ENCODE data around the gene ITPR3. TPM values are rescaled to one million over a fixed set of nuclear protein-coding genes. Genes with fewer than 3 reads are reported as not detected.

Gene ITPR3
- total and polyA plus RNA-seq, 2 experiments from 2014 or later = 4.9 to 10.4 TPM

GRCh38 chr6:33577106-33577535, 44.0 kb upstream of the ITPR3 start:
- Histone ChIP-seq H3K36me3 (ENCODE audit: low read depth) (peaks cover 3% of the 10 kb centered on the region; the same call in 1 of the 2 replicates), H3K27ac (no peak overlapping the region), H4K20me1 (ENCODE audit: insufficient read depth) (no peaks in the 10 kb centered on the region), H3K27me3 (replicated peaks; ENCODE audit: insufficient read depth) (no peaks in the 10 kb centered on the region), H3K9me3 (ENCODE audit: low read depth) (no peaks in the 10 kb centered on the region), H3K4me3 (no peak overlapping the region), H3F3A (ENCODE audit: insufficient read depth) (peaks cover 4% of the 10 kb centered on the region; the same call in 1 of the 2 replicates), H3K9me2 (ENCODE audit: insufficient read depth) (no peaks in the 10 kb centered on the region), H3K79me2 (ENCODE audit: insufficient read depth) (peaks cover 31% of the 10 kb centered on the region), H2AFZ (no peak overlapping the region), H3K4me2 (ENCODE audit: unreplicated experiment) (no peak overlapping the region), H3K9ac (no peak overlapping the region), H3K4me1 (ENCODE audit: insufficient read depth) (peaks cover 12% of the 10 kb centered on the region)
- DNase-seq = no peak
- TF ChIP-seq EZH2phosphoT487 (IDR thresholded peaks at IDR 0.05; ENCODE audit: insufficient read depth, low read depth) (no peak), EZH2 (IDR thresholded peaks at IDR 0.05; ENCODE audit: insufficient read depth, poor library complexity, severe bottlenecking) (no peak)
- in situ Hi-C loops (cut with MboI) = loop anchor here (25.0 kb wide), 1 partner anchor 460 kb away; no protein-coding TSS in a partner anchor
- WGBS, 2 experiments (ENCODE audit: low coverage in 1 of 2, low lambda C conversion rate in 2 of 2, missing lambda C conversion rate in 2 of 2) = 67 to 83% methylated on average over 8 to 9 of the region's 9 CpGs

GRCh38 chr6:33577718-33578117, 43.4 kb upstream of the ITPR3 start:
- no peak overlapping the region for H3K27ac ChIP-seq
- no peak overlapping the region for H2AFZ ChIP-seq
- H3F3A ChIP-seq (ENCODE audit: insufficient read depth) = peaks cover 4% of the 10 kb centered on the region; the same call in 1 of the 2 replicates
- 86 to 94% methylated on average over 5 to 6 of the region's 6 CpGs for WGBS, 2 experiments (ENCODE audit: low coverage in 1 of 2, low lambda C conversion rate in 2 of 2, missing lambda C conversion rate in 2 of 2)
- peaks cover 3% of the 10 kb centered on the region; the same call in 1 of the 2 replicates for H3K36me3 ChIP-seq (ENCODE audit: low read depth)
- no peaks in the 10 kb centered on the region for H4K20me1 ChIP-seq (ENCODE audit: insufficient read depth)
- H3K4me2 ChIP-seq (ENCODE audit: unreplicated experiment) = no peak overlapping the region
- no peak overlapping the region for H3K4me3 ChIP-seq
- in situ Hi-C loops (cut with MboI) = loop anchor here (25.0 kb wide), 1 partner anchor 460 kb away; no protein-coding TSS in a partner anchor
- H3K4me1 ChIP-seq (ENCODE audit: insufficient read depth) = peaks cover 12% of the 10 kb centered on the region
- TF ChIP-seq EZH2 (IDR thresholded peaks at IDR 0.05; ENCODE audit: insufficient read depth, poor library complexity, severe bottlenecking) = no peak
- no peak for TF ChIP-seq EZH2phosphoT487 (IDR thresholded peaks at IDR 0.05; ENCODE audit: insufficient read depth, low read depth)
- H3K27me3 ChIP-seq (replicated peaks; ENCODE audit: insufficient read depth) = no peaks in the 10 kb centered on the region
- no peak for DNase-seq
- no peak overlapping the region for H3K9ac ChIP-seq
- H3K79me2 ChIP-seq (ENCODE audit: insufficient read depth) = peaks cover 31% of the 10 kb centered on the region
- no peaks in the 10 kb centered on the region for H3K9me3 ChIP-seq (ENCODE audit: low read depth)
- H3K9me2 ChIP-seq (ENCODE audit: insufficient read depth) = no peaks in the 10 kb centered on the region

- no peak for DNase-seq
- Histone ChIP-seq H3K4me3 (peak overlapping the region; percentile 96; the same call in 1 of the 2 replicates), H3K4me1 (ENCODE audit: insufficient read depth) (peaks cover 12% of the 10 kb centered on the region), H3K27ac (no peak overlapping the region), H3K4me2 (ENCODE audit: unreplicated experiment) (peak overlapping the region; percentile 77), H3K79me2 (ENCODE audit: insufficient read depth) (peaks cover 31% of the 10 kb centered on the region), H2AFZ (no peak overlapping the region), H3K9me2 (ENCODE audit: insufficient read depth) (no peaks in the 10 kb centered on the region), H3K27me3 (replicated peaks; ENCODE audit: insufficient read depth) (no peaks in the 10 kb centered on the region), H4K20me1 (ENCODE audit: insufficient read depth) (no peaks in the 10 kb centered on the region), H3F3A (ENCODE audit: insufficient read depth) (peaks cover 4% of the 10 kb centered on the region; the same call in 1 of the 2 replicates), H3K36me3 (ENCODE audit: low read depth) (peaks cover 3% of the 10 kb centered on the region; the same call in 1 of the 2 replicates), H3K9ac (no peak overlapping the region), H3K9me3 (ENCODE audit: low read depth) (no peaks in the 10 kb centered on the region)
- TF ChIP-seq EZH2phosphoT487 (IDR thresholded peaks at IDR 0.05; ENCODE audit: insufficient read depth, low read depth) (no peak), EZH2 (IDR thresholded peaks at IDR 0.05; ENCODE audit: insufficient read depth, poor library complexity, severe bottlenecking) (no peak)
- in situ Hi-C loops (cut with MboI) = loop anchor here (25.0 kb wide), 1 partner anchor 459 kb away; no protein-coding TSS in a partner anchor
- 96 to 98% methylated on average over 7 of the region's 7 CpGs for WGBS, 2 experiments (ENCODE audit: low coverage in 1 of 2, low lambda C conversion rate in 2 of 2, missing lambda C conversion rate in 2 of 2)
These were observed 43.0 kb upstream of the ITPR3 start for GRCh38 chr6:33578164-33578563.

- DNase-seq = no peak
- peaks cover 3% of the 10 kb centered on the region; the same call in 1 of the 2 replicates for H3K36me3 ChIP-seq (ENCODE audit: low read depth)
- no peaks in the 10 kb centered on the region for H3K9me2 ChIP-seq (ENCODE audit: insufficient read depth)
- no peaks in the 10 kb centered on the region for H4K20me1 ChIP-seq (ENCODE audit: insufficient read depth)
- H3K4me1 ChIP-seq (ENCODE audit: insufficient read depth) = peaks cover 12% of the 10 kb centered on the region
- H3K4me3 ChIP-seq = peak overlapping the region; percentile 96
- in situ Hi-C loops (cut with MboI) = loop anchor here (25.0 kb wide), 1 partner anchor 459 kb away; no protein-coding TSS in a partner anchor
- no peak overlapping the region for H3K27ac ChIP-seq
- H3F3A ChIP-seq (ENCODE audit: insufficient read depth) = peaks cover 4% of the 10 kb centered on the region; the same call in 1 of the 2 replicates
- peak overlapping the region; percentile 91; the same call in 1 of the 2 replicates for H3K9ac ChIP-seq
- TF ChIP-seq EZH2 (IDR thresholded peaks at IDR 0.05; ENCODE audit: insufficient read depth, poor library complexity, severe bottlenecking) = no peak
- no peaks in the 10 kb centered on the region for H3K27me3 ChIP-seq (replicated peaks; ENCODE audit: insufficient read depth)
- 94 to 99% methylated on average over 8 to 9 of the region's 9 CpGs for WGBS, 2 experiments (ENCODE audit: low coverage in 1 of 2, low lambda C conversion rate in 2 of 2, missing lambda C conversion rate in 2 of 2)
- peak overlapping the region; percentile 77 for H3K4me2 ChIP-seq (ENCODE audit: unreplicated experiment)
- H3K79me2 ChIP-seq (ENCODE audit: insufficient read depth) = peaks cover 31% of the 10 kb centered on the region
- no peak overlapping the region for H2AFZ ChIP-seq
- H3K9me3 ChIP-seq (ENCODE audit: low read depth) = no peaks in the 10 kb centered on the region
These were observed 42.5 kb upstream of the ITPR3 start for GRCh38 chr6:33578588-33579011.

Measured in GM23248 (cell line).